ENCODE measurements around the gene KNSTRN.

DNA sequence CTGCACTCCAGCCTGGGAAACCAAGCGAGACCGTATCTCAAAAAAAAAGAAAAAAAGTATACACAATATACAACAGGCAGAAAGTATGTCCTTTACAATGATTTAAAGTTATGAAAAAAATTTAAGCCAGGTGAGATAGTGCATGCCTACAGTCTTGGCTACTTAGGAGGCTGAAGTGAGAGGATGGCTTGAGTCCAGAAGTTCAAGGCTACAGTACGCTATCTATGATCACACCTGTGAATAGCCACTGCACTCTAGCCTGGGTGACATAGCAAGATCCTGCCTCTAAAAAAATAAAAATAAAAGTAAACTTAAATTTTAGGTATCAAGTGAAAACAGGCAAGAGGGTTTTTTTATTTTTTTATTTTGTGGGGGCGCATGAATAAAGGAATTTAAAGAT, 3.1 kb upstream of the KNSTRN start:
- TF ChIP-seq, protein P1, sequence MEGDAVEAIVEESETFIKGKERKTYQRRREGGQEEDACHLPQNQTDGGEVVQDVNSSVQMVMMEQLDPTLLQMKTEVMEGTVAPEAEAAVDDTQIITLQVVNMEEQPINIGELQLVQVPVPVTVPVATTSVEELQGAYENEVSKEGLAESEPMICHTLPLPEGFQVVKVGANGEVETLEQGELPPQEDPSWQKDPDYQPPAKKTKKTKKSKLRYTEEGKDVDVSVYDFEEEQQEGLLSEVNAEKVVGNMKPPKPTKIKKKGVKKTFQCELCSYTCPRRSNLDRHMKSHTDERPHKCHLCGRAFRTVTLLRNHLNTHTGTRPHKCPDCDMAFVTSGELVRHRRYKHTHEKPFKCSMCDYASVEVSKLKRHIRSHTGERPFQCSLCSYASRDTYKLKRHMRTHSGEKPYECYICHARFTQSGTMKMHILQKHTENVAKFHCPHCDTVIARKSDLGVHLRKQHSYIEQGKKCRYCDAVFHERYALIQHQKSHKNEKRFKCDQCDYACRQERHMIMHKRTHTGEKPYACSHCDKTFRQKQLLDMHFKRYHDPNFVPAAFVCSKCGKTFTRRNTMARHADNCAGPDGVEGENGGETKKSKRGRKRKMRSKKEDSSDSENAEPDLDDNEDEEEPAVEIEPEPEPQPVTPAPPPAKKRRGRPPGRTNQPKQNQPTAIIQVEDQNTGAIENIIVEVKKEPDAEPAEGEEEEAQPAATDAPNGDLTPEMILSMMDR (IDR thresholded peaks at IDR 0.05): no peak
- no peak for TF ChIP-seq POLR2A (IDR thresholded peaks at IDR 0.05)
